GM18951 (cell line): ENCODE data around the gene RECQL5.
"Not testable (repeated sequence)": the region's sequence is repeated elsewhere in the genome, so short reads cannot be mapped to it uniquely, and the experiment has no call there.

Experiments
- POLR2A ChIP-seq: IDR thresholded peaks from 4 replicates; pipeline ENCODE4 v1.6.1; 2011; ENCODE audit warnings: mild to moderate bottlenecking; ENCODE audit not compliant: insufficient read length, insufficient read depth; ENCODE audit errors: extremely low read depth
- in situ Hi-C: fragments of 300-500 bp; cut with MboI; formaldehyde crosslinking; loops from one replicate; pipeline ENCODE4 v1.12.0; 2022; ENCODE audit warnings: low sequenced_read_pairs, mixed read lengths, inconsistent platforms; ENCODE audit not compliant: unreplicated experiment

The RECQL5 gene

DNA sequence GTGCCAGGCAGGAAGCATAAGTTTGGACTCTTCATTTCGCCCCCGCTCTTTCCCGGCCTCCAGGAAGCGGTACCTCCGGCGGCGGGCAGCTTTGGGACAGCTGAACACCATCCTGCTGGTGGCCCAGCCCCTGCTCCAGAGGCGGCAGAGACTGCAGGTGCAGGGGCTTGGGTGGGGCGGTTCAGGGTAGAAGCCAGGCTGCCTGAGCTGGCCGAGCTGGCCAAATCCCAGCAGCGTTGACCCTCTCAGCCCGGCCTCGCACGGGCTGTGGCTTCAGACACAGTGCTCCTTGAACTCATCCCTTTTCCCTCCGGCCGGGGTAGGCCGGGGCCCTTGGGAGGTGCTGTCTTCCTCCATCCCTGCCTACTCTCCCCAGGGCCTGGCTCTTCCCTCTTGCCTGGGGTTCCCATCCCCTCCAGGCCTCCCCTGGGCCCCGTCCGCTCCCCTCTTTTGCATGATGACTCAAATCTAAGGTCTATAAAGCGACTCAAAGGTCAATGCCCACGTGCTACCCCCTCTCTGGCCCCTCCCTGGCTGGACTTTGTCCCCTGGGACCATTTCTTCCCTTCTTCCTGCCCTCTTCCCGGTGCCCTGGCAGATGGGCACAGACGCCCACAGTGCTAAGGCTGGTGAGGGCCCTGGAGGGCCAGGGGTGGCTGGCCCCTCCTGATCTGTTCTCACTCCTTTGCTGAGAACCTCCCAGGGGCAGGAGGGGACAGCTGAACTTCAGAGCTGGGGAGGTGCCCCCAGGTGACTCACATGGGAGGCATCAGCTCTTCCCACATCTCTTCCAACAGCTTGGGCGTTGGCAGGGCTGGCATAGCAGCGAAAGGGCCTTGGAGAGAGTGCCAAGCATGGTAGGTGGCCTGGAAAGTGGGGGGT, 56.6 kb downstream of the RECQL5 start:
- in situ Hi-C loops: loop anchor here (10.0 kb wide), 1 partner anchor 134 kb away; no protein-coding TSS in a partner anchor

DNA sequence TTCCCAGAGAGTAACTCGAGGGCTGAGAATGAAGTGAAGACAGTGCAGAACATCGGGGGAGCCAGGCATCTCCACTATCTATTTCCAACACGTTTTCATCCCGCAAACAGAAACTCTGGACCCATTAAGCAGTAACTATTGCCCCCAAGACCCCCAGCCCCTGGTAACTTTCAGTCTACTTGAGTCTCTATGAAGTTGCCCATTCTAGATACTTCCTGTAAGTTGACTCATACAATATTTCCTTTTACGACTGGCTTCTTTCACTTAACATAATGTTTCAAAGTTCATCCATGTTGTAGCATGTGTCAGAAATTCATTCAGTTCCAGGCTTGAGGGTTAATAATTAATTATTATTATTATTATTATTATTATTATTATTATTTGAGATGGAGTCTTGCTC, 59.9 kb downstream of the RECQL5 start:
- TF ChIP-seq POLR2A: no peak
- in situ Hi-C loops: no loop called here

More for the DNA sequence above, 56.6 kb downstream of the RECQL5 start:
- TF ChIP-seq POLR2A: no peak

DNA sequence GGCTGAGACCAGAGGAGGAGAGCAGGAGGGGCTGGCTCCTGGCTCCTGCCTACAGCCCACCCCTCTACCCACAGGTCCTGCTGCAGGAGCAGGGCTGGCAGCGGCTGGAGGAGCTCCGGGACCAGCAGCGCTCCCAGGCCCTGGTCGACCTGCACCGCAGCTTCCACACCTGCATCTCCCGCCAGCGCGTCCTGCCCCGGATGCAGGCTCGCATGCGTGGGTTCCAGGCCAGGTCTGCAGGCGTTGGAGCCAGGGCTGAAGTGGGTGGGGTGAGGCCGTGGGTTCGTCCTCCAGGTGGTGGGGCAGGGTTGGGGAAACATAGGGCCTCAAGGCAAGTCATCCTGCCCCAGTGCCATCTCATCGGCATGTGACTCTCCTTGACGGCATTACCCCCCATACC, 61.2 kb downstream of the RECQL5 start:
- TF ChIP-seq POLR2A: no peak
- in situ Hi-C loops: no loop called here

DNA sequence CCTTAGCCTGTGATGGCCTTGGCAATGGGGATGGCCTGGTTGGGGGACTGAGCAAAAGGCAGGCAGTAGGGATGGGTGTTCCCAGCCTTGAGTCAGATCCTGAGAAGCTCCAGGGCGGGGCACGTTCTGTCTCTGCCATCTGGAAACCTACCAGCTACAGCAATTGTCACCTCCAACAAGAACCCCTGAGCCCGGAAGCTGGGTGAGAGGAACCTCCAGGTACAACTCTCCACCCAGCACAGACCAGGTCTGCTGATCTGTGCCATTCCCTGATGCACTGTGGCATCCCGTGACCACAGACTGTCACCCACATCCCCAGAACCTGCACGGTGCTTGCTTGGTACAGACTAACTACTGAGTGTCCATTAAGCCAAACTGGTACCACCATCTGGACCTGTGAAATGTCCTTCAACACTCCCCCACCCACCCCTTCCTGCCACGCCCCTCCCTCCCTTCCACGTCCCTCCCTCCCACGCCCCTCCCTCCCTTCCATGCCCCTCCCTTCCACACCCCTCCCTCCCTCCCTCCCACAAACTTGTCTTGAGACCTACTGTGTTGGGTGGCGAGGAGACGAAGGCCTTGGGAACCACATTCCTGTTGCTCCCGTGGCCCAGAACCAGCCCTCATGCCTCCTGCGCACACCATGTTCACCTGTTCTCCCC, 62.8 kb downstream of the RECQL5 start:
- TF ChIP-seq POLR2A: no peak
- in situ Hi-C loops: no loop called here

DNA sequence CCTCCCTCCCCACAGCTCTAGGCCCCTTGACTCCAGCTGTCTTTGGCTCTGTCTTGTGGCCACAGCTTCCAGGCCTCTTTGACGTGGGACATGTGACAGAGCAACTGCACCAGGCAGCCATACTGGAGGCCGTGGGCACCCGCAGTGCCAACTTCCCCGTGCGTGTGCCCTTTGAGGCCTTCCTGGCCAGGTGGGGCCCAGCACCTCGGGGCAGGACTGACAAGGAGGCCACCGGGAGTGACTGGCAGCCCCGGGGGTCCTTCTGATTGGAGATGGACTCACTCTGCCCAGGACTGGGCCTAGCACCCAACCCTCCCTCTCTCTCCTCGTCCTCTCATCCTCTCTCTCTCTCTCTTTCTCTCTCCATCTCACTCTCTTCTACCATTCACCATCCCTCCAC, 63.8 kb downstream of the RECQL5 start:
- in situ Hi-C loops: no loop called here
- TF ChIP-seq POLR2A: no peak

DNA sequence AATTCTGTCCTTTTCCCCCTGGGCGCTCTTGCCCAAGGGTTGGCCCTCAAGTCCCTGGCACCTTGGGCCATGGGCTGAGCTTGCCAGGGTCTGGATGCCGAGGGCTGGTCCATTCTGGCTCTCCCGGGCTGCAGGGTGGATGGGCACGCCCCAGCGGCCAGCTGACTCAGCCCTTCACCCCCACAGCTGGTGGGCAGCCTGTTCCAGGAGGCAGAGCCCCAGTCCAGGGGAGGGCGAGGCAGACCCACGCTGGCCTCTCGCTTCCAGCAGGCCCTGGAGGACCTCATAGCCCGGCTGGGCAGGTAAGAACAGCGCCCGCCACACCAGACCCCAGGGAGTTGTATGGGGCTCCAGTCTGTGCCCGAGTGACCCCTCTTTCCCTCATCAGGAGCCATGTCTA, 64.3 kb downstream of the RECQL5 start:
- in situ Hi-C loops: no loop called here
- no peak for TF ChIP-seq POLR2A

DNA sequence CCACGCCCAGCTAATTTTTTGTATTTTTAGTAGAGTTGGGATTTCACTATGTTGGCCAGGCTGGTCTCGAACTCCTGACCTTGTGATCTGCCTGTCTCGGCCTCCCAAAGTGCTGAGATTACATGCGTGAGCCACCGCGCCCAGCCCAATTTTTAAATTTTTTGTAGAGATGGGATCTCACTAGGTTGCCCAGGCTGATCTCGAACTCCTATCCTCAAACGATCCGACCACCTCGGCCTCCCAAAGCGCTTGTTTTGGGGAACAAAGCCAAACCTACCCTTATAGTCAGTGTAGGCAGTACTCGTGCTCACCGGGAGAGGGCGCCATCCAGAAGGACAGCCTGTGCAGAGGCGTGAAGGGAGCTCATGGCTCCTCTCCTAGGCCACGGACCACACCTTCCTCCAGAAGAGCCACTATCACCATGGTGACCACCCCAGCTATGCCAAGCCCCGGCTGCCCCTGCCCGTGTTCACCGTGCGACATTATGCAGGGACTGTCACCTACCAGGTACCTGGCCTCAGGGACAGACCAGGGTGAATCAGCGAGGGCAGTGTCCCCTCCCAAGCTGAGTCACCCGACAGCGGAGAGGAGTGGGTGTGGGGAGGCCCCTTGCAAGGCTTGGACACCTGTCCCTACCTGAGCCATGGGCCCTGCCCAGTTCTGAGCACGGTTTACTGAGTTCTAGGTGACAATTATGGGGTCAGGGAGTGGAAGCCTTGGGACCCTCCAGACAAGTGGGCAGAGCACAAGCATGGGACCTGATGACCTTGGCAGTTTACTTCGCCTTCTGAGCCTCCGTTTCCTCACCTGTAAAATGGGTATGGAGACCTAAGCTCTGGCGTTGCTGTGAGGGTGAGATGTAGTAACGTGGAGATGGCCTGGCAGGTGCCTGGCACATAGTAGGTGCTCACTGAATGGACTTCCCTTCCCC, 65.6 kb downstream of the RECQL5 start:
- no peak for TF ChIP-seq POLR2A
- in situ Hi-C loops: no loop called here

DNA sequence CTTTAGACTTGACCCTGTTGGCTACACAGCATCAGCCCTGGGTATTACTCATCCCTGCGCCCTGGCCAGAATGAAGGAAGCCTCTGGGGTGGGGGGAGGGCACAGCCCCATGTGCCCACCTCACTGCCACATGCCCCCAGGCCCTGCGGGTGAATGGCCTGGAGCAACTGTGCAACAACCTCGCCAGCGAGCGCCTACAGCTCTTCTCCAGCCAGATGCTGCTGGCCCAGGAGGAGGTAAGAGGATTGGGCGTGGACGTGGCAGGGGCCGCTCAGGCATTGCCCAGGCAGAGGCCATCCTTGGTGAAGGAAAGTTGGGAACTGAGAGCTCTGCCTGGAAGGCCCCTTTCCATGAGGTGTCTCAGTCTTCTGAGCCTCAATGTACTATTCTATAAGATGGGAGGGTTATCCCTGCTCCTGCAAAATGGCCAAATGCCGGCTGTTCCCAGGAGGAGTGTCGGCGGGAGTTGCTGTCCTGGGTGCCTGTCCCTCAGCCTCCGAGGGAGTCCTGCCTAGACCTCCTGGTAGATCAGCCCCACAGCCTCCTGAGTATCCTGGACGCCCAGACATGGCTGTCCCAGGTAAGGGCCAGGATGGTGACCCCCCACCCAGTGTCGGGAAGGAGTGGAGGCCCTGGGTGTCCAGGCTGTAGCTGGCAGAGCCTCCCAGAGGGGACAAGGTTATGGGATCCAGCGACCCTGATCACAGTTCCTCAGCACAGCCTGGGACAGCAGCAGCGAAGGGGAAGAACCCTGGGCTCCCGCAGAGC, 70.5 kb downstream of the RECQL5 start:
- in situ Hi-C loops: no loop called here
- no peak for TF ChIP-seq POLR2A

DNA sequence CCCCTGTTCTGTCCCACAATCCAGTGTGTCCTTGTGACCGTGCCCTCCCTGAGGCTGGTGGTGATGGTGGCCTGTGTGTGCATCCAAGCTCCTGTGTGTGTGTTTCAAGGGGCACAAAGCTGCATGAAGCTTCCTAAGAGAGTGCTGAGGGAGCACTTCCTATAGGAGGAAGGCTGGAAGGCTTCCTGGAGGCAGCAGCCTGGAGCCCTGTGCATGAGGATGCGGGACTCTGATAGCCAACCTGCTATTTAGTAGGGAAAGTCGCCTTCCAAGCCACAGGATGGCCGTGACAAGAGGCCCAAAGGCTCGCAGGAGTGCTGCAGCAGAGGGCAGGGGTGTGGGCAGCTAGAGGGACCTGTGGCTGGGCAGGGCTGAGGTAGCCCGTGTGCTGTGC, 71.0 kb downstream of the RECQL5 start:
- in situ Hi-C loops: no loop called here

DNA sequence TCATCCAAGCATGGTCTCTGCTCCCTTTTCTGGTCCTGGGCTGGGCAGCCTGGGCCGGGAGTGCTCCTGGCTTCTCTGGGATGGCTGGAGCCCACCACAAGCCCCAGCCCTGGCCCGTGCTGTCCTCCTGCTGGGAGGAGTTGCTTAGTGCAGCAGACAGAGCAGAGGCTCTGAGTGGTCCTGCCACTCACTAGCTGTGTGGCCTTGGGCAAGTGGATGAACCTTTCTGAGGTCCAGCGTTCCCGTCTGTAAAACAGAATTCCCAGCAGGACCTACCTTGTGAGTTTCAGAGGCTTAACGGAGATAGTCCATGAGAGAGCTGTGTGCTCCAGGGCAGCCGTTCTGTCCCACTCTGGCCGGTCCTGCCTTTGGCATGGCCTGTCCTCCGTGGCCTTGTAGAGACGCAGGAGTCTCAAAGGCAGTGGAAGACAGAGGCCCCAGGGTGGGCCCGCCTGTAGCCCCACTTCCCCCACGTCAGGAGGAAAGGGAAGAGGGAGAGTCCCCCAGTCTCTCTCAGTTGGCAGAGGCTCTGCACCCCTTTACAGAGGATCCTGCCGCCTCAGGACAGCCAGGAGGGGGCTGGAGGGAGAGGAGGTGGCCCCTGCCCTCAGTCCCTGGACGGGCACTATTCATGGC, 71.6 kb downstream of the RECQL5 start:
- in situ Hi-C loops: no loop called here
- TF ChIP-seq POLR2A: no peak

More for the DNA sequence above, 71.0 kb downstream of the RECQL5 start:
- TF ChIP-seq POLR2A: no peak

DNA sequence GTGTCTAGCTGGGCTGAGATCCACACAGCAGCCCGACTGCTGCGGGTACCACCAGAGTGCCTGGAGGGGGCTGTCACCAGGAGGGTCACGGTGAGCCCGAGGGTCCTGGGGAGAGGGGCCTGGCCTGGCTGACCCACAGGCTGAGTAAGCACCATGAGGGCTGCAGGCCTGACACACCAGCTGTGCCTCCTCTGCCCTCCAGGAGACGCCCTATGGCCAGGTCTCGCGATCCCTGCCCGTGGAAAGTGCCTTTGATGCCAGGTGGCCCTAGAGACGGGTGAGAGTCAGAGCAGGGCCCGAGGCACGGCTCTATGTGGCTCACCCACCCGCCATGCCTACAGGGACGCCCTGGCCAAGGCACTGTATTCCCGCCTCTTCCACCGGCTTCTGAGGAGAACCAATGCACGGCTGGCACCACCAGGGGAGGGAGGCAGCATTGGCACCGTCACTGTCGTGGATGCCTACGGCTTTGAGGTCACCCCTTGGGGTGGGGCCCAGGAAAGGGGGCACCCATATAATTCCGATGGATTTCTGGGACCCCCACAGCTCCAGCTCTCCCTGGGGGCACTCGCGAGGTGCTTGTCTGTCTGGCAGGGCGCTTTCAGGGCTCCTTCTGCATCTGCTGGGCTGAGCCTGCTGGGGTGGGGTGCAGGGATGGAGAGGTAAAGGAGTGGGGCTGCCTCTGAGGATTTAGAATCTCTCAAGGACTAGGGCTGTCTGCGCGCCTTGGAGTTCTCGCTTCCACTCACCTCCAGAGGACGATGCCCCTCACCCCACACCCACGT, 72.3 kb downstream of the RECQL5 start:
- TF ChIP-seq POLR2A: no peak
- in situ Hi-C loops: no loop called here

DNA sequence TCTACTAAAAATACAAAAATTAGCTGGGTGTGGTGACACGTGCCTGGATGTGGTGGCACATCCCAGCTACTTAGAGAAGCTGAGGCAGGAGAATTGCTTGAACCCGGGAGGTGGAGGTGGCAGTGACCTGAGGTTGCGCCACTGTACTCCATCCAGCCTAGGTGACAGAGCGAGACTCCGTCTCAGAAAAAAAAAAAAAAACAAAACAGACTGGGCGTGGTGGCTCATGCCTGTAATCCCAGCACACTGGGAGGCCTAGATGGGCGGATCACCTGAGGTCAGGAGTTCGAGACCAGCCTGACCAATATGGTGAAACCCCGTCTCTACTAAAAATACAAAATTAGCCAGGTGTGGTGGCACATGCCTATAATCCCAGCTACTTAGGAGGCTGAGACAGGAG, 73.5 kb downstream of the RECQL5 start:
- in situ Hi-C loops: not testable (repeated sequence)
